Type B pancreatic cell (in vitro differentiated cells): Measurements from ENCODE around the gene ELAC1. TPM values are rescaled to one million over a fixed set of nuclear protein-coding genes. Genes with fewer than 3 reads are reported as not detected.

Source experiments
- DNase-seq: peaks from one replicate; pipeline ENCODE4 v3.0.0; 2021; ENCODE audit warnings: mixed read lengths; ENCODE audit not compliant: unreplicated experiment; ENCODE audit errors: extremely low spot score
- H3K27ac Mint-ChIP-seq: 2 replicates; pipeline ENCODE4 v1.8.0; 2021; ENCODE audit warnings: mild to moderate bottlenecking, mixed read lengths
- H3K27me3 Mint-ChIP-seq: 2 replicates; pipeline ENCODE4 v1.8.0; 2021; ENCODE audit warnings: mixed read lengths
- H3K36me3 Mint-ChIP-seq: 2 replicates; pipeline ENCODE4 v1.8.0; 2021; ENCODE audit warnings: mixed read lengths
- H3K4me1 Mint-ChIP-seq: one replicate; pipeline ENCODE4 v1.8.0; 2021; ENCODE audit warnings: mixed read lengths; ENCODE audit not compliant: unreplicated experiment
- H3K4me3 Mint-ChIP-seq: 2 replicates; pipeline ENCODE4 v1.8.0; 2021; ENCODE audit warnings: mild to moderate bottlenecking, mixed read lengths
- H3K9me3 Mint-ChIP-seq: 2 replicates; pipeline ENCODE4 v1.8.0; 2021; ENCODE audit warnings: mixed read lengths
- total RNA-seq: library from RNA; stranded (reverse); gene quantifications from 2 replicates; pipeline ENCODE4 v1.2.1, GENCODE V29; 2021; ENCODE audit warnings: low replicate concordance
- TF ChIP-seq, protein P1 (sequence below): fragments of 200-600 bp; sonication (generic); conservative IDR thresholded peaks from 2 replicates; pipeline ENCODE4 v1.5.0; 2021; ENCODE audit warnings: antibody characterized with exemption, mild to moderate bottlenecking

ELAC1 gene
- total RNA-seq, 1 donor from 2014 or later: 13.9 TPM

- Mint-ChIP-seq H3K9me3 (peaks cover 4% of the 10 kb centered on the region), H3K27me3 (no peaks in the 10 kb centered on the region)
Observed at GRCh38 chr18:51021226-51021965, 53.6 kb downstream of the ELAC1 start.

DNA sequence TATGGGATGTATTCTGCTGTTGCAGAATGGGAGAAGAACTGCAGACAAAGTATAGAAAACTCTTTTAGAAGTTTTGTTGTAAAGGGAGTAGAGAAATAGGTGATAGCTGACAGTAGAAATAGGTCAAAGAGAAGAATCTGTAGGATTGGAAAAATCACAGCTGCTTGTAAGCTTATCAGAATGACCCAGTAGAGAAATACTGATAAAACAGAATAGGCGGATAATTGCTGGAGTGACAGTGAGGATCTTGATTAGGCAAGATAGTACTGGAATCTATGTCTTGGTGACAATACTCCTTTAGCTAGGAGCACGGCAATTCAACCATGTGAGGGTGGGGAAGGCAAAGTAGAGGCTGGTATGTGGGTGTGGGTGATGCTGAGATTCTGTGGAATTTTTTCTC lies 57.7 kb downstream of the ELAC1 start:
- TF ChIP-seq, protein P1, sequence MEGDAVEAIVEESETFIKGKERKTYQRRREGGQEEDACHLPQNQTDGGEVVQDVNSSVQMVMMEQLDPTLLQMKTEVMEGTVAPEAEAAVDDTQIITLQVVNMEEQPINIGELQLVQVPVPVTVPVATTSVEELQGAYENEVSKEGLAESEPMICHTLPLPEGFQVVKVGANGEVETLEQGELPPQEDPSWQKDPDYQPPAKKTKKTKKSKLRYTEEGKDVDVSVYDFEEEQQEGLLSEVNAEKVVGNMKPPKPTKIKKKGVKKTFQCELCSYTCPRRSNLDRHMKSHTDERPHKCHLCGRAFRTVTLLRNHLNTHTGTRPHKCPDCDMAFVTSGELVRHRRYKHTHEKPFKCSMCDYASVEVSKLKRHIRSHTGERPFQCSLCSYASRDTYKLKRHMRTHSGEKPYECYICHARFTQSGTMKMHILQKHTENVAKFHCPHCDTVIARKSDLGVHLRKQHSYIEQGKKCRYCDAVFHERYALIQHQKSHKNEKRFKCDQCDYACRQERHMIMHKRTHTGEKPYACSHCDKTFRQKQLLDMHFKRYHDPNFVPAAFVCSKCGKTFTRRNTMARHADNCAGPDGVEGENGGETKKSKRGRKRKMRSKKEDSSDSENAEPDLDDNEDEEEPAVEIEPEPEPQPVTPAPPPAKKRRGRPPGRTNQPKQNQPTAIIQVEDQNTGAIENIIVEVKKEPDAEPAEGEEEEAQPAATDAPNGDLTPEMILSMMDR: no peak
- peaks cover 17% of the 10 kb centered on the region for H3K4me1 Mint-ChIP-seq
- H3K4me3 Mint-ChIP-seq: no peak overlapping the region
- DNase-seq: no peak
- H3K36me3 Mint-ChIP-seq: peaks cover 12% of the 10 kb centered on the region
- peaks cover 4% of the 10 kb centered on the region for H3K9me3 Mint-ChIP-seq
- no peak overlapping the region for H3K27ac Mint-ChIP-seq
- no peaks in the 10 kb centered on the region for H3K27me3 Mint-ChIP-seq

More at GRCh38 chr18:51021226-51021965, 53.6 kb downstream of the ELAC1 start:
- Mint-ChIP-seq H3K4me3 (no peak overlapping the region), H3K36me3 (peaks cover 6% of the 10 kb centered on the region), H3K4me1 (no peaks in the 10 kb centered on the region), H3K27ac (no peak overlapping the region)
- no peak for DNase-seq
- TF ChIP-seq, protein P1: no peak

DNA sequence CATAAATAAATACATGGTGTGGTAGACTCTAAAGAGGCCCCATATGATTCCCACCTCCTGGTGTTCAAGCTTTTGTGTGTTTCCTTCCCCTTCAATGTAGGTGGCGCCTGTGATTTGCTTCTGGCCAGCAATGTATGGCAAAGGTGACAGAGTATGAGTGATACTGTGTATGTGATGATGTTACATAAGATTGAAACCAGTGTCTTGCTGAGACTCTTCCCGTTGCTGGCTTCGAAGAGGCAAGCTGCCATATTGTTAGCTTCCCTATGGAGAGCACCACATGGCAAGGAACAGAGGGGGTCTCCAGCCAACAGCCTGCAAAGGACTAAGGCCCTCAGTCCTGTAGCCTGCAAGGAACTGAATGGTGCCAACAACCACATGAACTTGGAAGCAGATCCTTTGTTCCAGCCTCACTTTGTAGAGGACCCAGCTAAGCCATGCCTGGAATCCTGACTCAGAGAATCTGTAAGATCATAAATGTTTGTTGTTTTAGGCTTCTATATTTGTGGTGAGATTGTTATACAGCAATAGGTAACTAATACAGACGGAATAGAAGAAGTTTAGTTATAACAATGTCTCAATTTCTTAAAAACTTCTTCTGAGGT lies 60.5 kb downstream of the ELAC1 start:
- peak overlapping the region; percentile 99 for H3K27ac Mint-ChIP-seq
- TF ChIP-seq, protein P1: no peak
- H3K27me3 Mint-ChIP-seq: peaks cover 3% of the 10 kb centered on the region
- H3K9me3 Mint-ChIP-seq: peaks cover 4% of the 10 kb centered on the region
- peaks cover 28% of the 10 kb centered on the region for H3K4me1 Mint-ChIP-seq
- peaks cover 11% of the 10 kb centered on the region for H3K36me3 Mint-ChIP-seq
- DNase-seq: no peak
- peak overlapping the region; percentile 97 for H3K4me3 Mint-ChIP-seq

DNA sequence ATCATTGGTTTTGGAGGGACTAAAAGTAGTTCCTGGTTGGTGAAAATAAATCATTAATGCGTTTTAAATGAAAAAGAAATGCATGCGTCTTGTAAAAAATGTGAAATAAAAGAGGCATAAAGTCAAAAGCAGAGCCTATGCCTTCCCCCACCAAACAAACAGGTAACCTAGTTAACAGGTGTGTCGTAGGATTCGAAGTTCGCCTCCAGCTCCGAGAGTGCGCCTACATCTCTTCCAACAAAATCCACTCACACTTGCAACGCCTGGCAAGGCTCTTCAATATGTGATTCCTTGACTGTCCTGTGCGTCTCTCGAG lies 61.5 kb downstream of the ELAC1 start:
- Mint-ChIP-seq H3K36me3 (peaks cover 11% of the 10 kb centered on the region), H3K4me1 (peaks cover 33% of the 10 kb centered on the region), H3K4me3 (peak overlapping the region; percentile 97), H3K27me3 (peaks cover 3% of the 10 kb centered on the region), H3K27ac (peak overlapping the region; percentile 99), H3K9me3 (no peaks in the 10 kb centered on the region)
- no peak for DNase-seq
- TF ChIP-seq, protein P1: no peak

- peak within 1 kb of the TSS; percentile 99 for H3K27ac Mint-ChIP-seq
- H3K4me3 Mint-ChIP-seq: peak within 1 kb of the TSS; percentile 99
- no peaks in the 10 kb centered on the region for H3K9me3 Mint-ChIP-seq
- H3K4me1 Mint-ChIP-seq: peaks cover 38% of the 10 kb centered on the region
- peak; percentile 100 for DNase-seq
- peaks cover 3% of the 10 kb centered on the region for H3K27me3 Mint-ChIP-seq
- TF ChIP-seq, protein P1: no peak
- H3K36me3 Mint-ChIP-seq: peaks cover 14% of the 10 kb centered on the region
Observed at GRCh38 chr18:51029694-51030536, 62.1 kb downstream of the ELAC1 start, which contains the start of gene SMAD4. Gene SMAD4, plus strand, starts transcription at chr18:51030213. Its CDS starts 16,834 bp downstream, at chr18:51047047.
